ENCODE data around the gene BBS1.
"Not testable (repeated sequence)": the region's sequence is repeated elsewhere in the genome, so short reads cannot be mapped to it uniquely, and the experiment has no call there.

Gene BBS1

DNA sequence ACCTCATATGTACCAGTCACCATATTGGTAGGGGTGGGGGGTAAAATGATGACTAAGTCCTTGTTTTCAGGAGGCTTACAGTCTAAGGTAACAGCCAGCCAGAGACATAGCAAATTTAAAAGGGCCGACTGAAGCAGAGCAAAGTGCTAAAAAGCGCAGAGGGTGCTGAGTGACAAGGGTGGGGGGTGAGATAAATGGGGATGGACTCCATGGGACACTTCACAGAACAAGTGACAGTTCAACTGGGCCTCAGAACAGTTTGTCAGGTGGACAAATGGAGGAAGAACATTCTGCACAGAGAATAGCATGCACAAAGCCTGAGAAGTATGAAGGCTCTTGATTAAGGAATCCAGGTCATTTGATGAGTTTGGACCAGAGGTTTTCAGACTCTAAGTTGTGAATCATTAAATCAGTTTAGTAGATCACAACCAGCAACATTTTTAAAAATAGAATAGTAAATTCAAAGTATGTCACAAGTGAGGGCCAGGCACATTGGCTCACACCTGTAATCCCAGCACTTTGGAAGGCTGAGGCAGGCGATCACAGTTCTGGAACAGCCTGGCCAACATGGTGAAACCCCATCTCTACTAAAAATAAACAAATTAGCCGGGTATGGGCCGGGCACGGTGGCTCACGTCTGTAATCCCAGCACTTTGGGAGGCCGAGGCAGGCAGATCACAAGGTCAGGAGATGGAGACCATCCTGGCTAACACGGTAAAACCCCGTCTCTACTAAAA, 14.0 kb downstream of the BBS1 start:
- DNase-seq (ENCODE audit: low read depth in 2 of 2) = no peak

GRCh38 chr11:66529069-66529468, 18.6 kb downstream of the BBS1 start:
- no peak for DNase-seq (ENCODE audit: low read depth in 2 of 2)

GRCh38 chr11:66529655-66530054, 19.2 kb downstream of the BBS1 start:
- no peak for DNase-seq (ENCODE audit: low read depth in 2 of 2)

- no peak for DNase-seq (ENCODE audit: low read depth in 2 of 2)
Measured at GRCh38 chr11:66530927-66531709, 20.7 kb downstream of the BBS1 start.

DNA sequence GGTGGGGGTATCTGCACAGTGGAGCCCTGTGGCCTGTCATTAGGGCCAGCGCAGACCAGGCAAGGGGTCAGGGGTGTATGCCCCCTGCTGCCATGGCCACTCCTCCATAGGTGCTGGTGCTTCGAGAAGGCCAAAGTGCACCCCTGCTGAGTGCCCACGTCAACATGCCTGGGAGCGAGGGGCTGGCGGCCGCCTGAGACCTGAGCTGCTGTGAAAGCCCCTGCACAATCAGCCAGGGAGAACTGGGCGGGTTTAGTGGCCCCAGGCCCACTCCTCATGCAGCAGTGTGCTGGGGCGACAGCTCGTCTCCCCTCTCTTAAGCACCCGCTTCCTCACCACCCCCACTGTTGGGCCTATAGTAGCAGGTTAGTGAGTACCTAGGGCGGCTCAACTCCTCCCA, 21.4 kb downstream of the BBS1 start:
- no peak for DNase-seq (ENCODE audit: low read depth in 2 of 2)

GRCh38 chr11:66532784-66533183, 22.3 kb downstream of the BBS1 start:
- DNase-seq (ENCODE audit: low read depth in 2 of 2) = no peak

DNA sequence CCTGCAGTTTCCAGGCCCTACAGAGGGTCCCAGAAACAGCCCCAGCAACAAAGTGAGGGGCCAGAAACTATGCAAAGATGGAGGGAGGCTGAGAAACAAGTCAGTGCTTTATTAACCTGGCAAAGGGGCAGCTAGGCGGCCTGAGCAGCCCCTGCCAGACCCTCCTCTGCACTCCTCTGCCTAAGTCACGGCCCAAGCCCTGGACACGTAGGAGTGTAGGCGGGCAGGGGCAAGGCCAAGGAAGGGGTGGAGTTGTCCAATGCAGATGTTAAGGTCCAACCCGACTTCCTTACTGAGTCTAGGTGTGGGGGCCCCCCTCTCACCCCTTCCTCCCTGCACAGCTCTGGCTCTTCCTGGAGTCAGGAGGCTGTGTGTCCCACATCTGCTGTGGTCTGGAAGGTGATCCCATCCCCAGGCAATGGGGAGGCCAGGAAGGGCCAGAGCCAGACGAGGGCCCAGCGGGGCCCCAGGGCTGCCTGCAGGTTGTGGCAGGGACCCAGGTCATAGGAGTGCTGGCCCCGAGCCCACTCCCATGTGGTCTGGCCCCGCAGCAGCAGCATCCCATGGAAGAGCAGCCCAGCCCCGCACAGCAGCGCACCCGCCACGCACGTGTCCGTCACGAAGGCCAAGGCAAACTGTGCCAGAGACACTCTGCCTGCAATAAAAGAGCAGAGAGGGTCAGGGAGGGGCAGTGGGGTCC, 28.9 kb downstream of the BBS1 start:
- DNase-seq (ENCODE audit: low read depth in 2 of 2) = no peak

- DNase-seq (ENCODE audit: low read depth in 2 of 2) = no peak
Measured at GRCh38 chr11:66539870-66540213, 29.4 kb downstream of the BBS1 start.

DNA sequence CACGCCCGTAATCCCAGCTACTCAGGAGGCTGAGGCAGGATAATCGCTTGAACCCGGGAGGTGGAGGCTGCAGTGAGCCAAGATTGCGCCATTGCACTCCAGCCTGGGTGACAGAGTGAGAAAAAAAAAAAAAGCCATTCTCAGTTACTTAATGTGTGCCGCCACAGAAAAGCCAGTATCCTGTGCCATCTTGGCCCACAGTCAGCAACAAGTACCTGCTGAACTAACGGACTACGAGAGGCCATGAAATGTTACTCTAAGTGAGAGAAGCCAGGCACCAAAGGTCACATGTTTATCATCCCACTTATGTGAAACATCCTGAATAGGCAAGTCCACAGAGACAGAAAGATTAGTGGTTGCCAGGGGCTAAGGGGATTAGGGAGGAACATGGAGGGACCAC, 30.2 kb downstream of the BBS1 start:
- DNase-seq (ENCODE audit: low read depth in 2 of 2) = not testable (repeated sequence)

- DNase-seq (ENCODE audit: low read depth in 2 of 2) = no peak
Measured at GRCh38 chr11:66541892-66542291, 31.5 kb downstream of the BBS1 start.

GRCh38 chr11:66542362-66542761, 31.9 kb downstream of the BBS1 start:
- DNase-seq (ENCODE audit: low read depth in 2 of 2) = no peak

GRCh38 chr11:66543263-66544107, 33.0 kb downstream of the BBS1 start:
- peak; percentile 26 to 44 for DNase-seq (ENCODE audit: low read depth in 2 of 2)

DNA sequence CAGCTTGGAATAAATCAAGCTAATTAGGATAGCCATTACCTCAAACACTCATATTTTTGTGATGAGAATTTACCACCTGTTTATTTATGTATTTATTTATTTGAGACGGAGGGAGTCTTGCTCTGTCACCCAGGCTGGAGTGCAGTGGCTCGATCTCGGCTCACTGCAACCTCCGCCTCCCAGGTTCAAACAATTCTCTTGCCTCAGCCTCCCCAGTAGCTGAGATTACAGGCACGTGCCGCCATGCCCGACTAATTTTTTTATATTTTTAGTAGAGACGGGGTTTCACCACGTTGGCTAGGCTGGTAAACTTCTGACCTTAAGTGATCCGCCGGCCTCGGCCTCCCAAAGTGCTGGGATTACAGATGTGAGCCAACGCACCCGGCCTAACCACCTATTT, 34.5 kb downstream of the BBS1 start:
- DNase-seq (ENCODE audit: low read depth in 2 of 2) = not testable (repeated sequence)

- peak; percentile 59 to 80 for DNase-seq (ENCODE audit: low read depth in 2 of 2)
Measured at GRCh38 chr11:66545701-66546367, 35.4 kb downstream of the BBS1 start, which contains the start of gene ZDHHC24. ZDHHC24 (minus strand) TSS chr11:66546048; CDS start chr11:66546003, 45 bp downstream.

DNA sequence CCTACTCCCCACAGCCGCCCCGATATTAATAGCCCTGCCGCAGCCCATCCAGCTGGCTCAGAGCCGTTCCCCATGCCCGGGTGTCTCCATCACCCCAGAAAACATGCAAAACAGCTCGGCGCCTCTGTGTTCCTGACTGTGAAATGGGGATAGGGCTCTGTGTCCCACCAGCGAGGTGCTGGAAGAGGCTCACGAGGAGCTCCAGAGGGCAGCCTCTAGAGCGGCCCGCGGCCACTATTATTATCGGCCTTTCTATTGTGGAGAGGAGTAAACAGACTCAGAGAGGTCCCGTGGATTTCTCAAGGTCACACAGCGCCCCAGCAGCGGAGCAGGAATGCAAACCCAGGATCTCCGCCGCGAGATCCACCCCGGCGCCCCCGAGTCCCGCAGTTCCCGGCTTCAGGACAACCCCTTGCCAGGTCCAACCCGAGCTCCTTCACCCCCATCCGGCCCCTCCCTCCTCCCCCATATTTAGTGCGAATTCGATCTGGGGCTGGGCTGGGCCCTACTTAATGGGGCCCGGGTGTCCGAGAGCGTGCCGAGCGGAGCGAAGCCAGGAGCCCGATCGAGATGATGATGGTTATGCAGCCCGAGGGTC, 36.0 kb downstream of the BBS1 start, which contains the start of gene ACTN3:
TSS of gene ACTN3 (plus strand) at position 536 of the 598 bp plus-strand sequence. CDS start at position 571, 35 bp downstream.
- no peak for DNase-seq (ENCODE audit: low read depth in 2 of 2)

DNA sequence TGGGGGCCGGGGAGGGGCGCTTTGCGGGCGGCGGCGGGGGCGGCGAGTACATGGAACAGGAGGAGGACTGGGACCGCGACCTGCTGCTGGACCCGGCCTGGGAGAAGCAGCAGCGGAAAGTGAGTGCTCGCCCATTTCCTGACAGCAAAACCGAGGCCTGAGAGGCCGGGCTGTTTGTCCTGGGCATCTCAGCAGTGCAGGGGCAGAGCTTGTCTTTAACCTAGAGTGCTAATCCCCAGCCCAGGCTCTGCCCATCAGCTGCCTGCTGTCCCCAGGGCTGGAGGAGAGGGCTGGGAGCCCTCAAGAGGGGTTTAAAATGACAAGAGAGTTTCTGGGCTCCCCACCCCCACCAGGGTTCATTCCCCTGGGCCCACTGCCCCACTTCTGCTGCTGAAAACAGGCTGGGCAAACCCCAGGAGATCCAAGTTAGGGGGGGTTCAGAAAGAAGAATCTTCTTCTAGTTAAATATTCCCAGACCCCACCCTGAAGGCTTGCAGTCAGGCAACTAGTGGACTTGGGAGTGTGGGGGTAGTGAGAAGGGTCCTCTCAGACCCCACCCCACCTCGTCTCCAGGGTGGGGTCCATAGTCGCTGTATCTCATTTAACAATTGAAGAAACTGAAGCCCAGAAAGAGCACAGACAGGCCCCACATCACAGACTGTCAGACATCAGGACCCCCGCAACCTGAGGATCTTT, 36.7 kb downstream of the BBS1 start:
- no peak for DNase-seq (ENCODE audit: low read depth in 2 of 2)

- no peak for DNase-seq (ENCODE audit: low read depth in 2 of 2)
Measured at GRCh38 chr11:66547662-66548009, 37.2 kb downstream of the BBS1 start.

GRCh38 chr11:66548041-66548440, 37.6 kb downstream of the BBS1 start:
- DNase-seq (ENCODE audit: low read depth in 2 of 2) = no peak

DNA sequence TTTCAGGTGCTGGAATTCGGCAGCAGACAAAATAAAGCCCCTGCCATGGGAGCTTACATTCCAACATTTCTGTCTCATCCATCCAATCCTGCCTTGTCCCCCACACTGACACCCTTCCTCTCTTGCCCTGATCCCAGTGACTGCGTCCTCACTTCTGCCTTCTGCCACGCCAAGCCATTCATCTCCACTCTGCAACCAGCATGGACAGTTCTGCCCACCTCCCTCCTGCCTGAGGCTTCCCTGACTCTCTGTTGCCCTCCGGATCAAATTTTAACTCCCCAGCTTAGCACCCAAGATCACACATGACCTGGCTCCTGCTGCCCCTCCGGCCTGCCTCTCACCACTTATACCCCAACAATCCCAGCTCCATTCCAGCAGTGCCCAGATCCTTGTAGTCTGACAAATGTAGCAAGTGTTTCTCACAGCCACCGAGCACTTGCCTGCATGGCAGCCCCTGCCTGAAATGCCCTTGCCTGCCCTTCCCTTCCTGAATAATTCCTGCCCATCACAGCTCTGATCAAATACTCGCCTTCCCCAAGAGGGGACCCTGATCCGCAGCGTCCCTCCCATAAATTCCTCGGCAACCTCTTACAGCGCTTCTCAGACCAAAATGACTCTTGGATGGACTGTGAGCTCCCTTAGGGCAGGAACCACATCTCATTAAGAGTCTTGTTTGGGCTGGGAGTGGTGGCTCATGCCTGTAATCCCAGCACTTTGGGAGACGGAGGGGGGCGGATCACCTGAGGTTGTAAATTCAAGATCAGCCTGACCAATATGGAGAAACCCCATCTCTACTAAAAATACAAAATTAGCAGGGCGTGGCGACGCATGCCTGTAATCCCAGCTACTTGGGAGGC, 38.6 kb downstream of the BBS1 start:
- DNase-seq (ENCODE audit: low read depth in 2 of 2) = no peak

Measured in stimulated activated CD8-positive, alpha-beta memory T cell treated with anti-CD3 and anti-CD28 coated beads, Interleukin-7, amount 100 ng/mL, for 4 hours (primary cell).